ENCODE results near the gene DIABLO.

DNA sequence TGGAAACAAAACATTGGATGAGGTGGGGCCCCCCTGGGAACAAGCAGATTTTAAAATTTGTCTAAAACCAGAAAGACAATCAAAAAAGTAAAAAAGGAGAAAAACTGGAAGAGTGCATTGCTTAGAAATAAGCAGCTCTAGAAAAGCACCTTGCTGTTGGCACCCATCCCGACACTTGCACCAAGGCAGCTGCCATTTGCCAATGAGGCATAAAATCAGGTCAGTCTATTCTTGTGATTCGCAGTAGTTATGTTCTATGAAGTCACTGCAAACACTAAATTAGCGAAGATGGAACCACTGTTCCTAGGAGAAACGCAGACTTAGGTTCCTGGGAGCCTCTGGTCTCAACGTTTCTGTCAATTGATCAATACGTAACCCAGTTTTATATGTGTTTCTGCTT, 24.2 kb upstream of the DIABLO start:
- TF ChIP-seq, protein P1, sequence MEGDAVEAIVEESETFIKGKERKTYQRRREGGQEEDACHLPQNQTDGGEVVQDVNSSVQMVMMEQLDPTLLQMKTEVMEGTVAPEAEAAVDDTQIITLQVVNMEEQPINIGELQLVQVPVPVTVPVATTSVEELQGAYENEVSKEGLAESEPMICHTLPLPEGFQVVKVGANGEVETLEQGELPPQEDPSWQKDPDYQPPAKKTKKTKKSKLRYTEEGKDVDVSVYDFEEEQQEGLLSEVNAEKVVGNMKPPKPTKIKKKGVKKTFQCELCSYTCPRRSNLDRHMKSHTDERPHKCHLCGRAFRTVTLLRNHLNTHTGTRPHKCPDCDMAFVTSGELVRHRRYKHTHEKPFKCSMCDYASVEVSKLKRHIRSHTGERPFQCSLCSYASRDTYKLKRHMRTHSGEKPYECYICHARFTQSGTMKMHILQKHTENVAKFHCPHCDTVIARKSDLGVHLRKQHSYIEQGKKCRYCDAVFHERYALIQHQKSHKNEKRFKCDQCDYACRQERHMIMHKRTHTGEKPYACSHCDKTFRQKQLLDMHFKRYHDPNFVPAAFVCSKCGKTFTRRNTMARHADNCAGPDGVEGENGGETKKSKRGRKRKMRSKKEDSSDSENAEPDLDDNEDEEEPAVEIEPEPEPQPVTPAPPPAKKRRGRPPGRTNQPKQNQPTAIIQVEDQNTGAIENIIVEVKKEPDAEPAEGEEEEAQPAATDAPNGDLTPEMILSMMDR (IDR thresholded peaks at IDR 0.05) = no peak
- no peak for TF ChIP-seq POLR2A (IDR thresholded peaks at IDR 0.05)
